ENCODE measurements around the gene LGR5.
A peak's percentile ranks its signal among the peaks of the same experiment; 100 is the strongest.

LGR5 gene, protein sequence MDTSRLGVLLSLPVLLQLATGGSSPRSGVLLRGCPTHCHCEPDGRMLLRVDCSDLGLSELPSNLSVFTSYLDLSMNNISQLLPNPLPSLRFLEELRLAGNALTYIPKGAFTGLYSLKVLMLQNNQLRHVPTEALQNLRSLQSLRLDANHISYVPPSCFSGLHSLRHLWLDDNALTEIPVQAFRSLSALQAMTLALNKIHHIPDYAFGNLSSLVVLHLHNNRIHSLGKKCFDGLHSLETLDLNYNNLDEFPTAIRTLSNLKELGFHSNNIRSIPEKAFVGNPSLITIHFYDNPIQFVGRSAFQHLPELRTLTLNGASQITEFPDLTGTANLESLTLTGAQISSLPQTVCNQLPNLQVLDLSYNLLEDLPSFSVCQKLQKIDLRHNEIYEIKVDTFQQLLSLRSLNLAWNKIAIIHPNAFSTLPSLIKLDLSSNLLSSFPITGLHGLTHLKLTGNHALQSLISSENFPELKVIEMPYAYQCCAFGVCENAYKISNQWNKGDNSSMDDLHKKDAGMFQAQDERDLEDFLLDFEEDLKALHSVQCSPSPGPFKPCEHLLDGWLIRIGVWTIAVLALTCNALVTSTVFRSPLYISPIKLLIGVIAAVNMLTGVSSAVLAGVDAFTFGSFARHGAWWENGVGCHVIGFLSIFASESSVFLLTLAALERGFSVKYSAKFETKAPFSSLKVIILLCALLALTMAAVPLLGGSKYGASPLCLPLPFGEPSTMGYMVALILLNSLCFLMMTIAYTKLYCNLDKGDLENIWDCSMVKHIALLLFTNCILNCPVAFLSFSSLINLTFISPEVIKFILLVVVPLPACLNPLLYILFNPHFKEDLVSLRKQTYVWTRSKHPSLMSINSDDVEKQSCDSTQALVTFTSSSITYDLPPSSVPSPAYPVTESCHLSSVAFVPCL

DNA sequence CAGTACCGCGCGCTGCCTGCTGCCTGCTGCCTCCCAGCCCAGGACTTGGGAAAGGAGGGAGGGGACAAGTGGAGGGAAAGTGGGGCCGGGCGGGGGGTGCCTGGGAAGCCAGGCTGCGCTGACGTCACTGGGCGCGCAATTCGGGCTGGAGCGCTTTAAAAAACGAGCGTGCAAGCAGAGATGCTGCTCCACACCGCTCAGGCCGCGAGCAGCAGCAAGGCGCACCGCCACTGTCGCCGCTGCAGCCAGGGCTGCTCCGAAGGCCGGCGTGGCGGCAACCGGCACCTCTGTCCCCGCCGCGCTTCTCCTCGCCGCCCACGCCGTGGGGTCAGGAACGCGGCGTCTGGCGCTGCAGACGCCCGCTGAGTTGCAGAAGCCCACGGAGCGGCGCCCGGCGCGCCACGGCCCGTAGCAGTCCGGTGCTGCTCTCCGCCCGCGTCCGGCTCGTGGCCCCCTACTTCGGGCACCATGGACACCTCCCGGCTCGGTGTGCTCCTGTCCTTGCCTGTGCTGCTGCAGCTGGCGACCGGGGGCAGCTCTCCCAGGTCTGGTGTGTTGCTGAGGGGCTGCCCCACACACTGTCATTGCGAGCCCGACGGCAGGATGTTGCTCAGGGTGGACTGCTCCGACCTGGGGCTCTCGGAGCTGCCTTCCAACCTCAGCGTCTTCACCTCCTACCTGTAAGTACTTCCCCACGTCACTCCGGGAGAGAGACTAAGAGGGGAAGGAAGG lies at the start of gene LGR5:
LGR5 (plus strand) TSS at position 186 of the 732 bp plus-strand sequence; CDS start at position 469, 283 bp downstream.
- DNase-seq, result peak; percentile 60

DNA sequence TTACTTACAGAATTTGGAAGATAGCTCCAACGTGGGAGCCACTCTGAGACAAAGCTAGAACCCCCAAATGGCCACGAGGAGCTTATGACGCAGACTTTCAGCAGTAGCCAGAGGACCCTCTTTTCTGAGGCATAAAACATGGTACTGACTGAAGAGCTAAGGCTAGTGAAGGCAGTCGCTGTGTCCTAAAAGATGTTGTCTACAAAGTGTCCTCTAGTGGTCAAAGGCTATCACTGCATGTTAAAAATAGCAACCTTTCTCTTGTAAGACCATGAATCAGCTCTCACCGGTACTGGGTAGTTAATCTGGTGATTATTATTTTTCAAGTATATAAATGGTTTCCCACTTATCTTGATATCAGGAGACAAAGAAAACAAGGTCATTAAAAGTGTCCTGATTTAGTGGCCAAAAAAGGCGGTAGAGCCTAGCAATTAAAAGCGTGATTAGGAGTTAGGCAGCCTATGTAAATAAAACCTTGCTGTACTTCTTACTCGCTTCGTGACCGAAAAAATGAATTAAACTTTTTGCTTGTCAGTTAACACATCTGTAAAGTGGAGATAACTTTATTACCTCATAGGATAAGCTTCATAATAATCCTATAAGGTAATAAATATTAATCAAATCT lies 47.0 kb upstream of the LGR5 start:
- no peak for DNase-seq

DNA sequence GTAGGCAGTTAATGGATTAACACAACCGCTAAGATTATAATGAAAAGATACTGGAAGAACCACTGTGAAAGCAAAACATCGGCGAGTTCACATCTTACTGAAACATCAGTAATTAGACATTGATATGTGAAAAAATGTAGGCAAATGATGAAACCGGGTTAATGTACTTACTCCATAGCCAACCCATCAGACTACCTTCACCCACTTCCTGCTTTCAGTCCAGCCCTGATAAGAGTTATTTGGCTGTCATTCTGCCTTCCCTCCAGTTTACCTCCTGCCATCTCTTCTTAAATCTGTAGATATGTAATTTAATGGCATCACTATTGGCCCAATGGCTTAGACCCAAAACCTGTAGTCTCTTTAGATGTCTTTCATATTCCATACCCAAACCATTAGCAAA lies 46.0 kb upstream of the LGR5 start:
- DNase-seq, result no peak

DNA sequence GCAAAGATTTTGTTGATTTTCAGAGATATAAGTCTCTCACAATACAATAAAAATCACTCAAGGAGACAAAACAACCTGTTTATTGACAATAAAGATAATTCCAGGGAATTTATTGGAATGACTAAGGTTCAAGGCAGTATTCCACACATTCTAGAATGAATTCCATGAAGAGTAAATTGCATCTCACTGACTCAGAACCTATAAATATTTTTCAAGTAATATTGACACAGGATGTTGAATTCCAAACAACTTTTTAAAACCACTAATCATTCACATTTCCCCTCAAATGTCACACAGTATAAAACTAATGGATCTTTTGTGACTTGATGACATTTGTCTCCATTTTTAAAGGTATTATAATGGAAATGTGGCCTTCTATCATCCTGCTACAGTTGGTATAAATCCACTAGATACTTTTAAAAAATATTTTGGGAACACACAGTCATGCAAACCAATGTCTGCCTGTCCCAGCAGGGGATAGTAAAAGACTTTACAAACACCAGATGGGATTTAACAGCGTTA lies 42.1 kb upstream of the LGR5 start:
- DNase-seq, result no peak

DNA sequence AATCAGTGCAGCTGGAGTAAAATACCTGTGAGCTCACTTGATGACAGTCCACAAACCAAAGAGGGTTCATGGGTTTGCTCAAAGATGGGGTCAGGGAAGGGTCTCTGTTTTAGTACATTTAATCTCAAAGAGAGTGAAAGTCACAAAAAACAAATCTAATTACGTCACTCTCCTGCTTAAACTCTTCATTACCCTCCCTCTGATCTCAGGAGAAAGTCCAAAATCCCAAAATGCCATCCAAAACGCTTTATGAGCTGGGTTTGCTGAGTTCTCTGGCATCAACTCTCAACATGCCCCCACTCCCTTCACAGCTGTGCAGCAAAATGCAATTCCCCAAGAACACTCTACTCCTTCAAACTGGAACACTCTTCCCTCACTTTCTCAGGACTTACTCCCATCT lies 40.4 kb upstream of the LGR5 start:
- DNase-seq, result no peak

DNA sequence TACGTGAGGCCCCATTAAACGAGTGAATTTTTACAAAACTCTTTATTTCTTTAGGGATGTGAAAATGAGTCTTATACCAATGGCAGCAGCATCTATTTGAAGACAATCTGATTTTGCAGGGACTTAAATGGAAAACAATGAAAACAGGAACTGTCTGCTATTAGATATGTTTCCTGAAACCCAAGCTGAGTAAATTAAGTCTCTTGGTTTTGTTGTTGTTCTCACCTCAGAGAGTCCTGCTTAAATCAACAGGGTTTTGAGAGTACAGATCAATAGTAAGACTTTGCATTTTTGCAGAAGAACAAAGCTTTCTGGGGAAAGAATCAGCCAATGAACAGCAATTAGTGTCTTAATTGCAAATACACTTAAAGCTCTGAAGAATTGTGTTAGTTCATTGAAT lies 39.1 kb upstream of the LGR5 start:
- no peak for DNase-seq

DNA sequence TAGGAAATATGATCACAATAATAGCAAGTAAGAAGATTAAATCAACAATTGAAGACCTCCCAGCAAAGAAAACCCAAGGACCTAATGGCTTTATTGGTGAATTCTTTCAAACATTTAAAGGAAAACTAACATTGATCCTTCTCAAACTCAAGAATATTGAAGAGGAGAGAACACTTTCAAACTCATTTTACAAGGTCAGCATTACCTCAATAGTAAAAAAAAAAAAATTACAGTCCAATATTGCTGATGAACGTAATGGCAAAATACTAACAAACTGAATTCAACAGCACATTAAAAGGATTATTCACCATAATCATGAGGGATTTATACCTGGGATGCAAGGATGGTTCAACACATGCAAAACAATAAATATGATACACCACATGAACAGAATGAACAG lies 33.7 kb upstream of the LGR5 start:
- DNase-seq, result no peak

DNA sequence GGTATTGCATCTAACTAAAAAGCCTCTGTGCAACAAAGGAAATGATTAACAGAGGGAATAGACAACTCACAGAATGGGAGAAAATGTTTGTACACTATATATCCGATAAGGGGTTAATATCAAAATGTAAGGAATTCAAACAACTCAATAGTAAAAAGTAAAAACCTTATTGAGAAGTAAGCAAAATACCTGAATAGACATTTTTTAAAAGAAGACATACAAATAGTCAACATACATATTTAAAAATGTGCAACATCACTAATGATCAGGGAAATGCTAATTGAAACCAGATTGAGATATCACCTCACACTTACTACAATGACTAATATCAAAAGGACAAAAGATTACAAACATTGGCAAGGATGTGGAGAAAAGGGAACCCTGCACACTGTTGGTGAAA lies 31.9 kb upstream of the LGR5 start:
- no peak for DNase-seq

DNA sequence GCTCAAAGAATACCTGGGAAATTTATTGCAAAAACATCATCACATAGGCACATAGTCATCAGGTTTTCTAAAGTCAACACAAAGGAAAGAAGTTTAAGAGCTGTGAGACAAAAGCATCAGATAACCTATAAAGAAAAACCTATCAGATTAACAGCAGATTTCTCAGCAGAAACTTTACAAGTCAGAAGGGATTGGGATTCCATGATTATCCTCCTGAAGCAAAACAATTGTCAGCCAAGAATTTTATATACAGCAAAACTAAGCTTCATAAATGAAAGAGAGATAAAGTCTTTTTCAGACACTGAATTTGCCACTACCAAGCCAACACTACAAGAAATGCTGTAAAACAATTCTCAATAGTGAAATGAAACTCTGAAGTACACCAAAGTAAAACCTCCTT lies 28.8 kb upstream of the LGR5 start:
- DNase-seq, result no peak

DNA sequence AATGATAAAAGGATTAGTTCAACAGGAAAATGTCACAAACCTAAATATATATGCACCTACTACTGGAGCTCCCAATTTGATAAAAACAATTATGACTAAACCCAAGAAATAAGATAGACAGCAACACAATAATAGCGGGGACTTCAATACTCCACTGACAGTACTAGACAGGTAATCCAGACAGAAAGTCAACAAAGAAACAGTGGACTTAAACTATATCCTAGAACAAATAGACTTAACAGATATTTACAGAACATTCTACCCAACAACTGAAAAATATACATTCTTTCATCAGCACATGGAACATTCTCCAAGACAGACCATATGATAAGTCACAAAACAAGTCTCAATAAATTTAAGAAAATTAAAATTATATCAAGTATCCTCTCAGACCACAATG lies 28.0 kb upstream of the LGR5 start:
- no peak for DNase-seq

DNA sequence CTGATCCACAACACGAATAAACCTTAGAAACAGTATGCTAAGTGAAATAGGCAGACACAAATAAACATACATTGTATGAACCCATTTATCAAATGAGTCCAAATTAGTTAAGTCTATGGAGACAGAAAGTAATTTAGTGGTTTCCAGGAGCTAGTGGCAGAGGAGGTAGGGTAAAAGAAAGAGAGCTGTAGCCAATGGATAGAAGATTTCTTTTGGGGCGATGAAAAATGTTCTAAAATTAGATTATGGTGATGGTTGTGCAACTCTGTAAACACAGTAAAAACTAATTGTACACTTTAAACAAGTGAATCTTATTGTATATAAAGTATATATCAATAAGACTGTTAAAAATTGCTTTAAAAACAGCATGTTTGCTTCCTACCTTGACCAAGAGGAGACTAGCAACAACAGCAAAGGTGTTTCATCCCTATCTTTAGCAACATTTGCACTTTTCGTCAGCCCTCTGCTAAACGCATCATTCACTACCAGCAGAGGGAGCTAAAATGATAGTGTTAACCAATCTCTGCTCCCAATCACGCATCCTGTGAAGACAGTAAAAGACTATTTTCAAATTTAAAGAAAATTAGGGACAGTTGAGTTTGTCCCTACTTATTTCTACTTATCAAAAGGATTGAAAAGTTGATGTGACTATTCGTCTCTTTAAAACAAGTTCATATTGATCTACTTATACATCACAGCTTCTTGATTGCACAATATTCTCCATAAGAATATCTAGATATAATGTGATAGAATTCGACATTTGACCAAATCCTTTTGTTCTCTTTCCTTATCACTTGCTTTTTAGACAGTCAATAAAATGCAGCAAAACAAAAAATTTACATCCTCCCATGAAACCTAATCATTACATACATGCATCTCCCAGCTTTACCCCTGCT lies 24.0 kb upstream of the LGR5 start:
- no peak for DNase-seq

DNA sequence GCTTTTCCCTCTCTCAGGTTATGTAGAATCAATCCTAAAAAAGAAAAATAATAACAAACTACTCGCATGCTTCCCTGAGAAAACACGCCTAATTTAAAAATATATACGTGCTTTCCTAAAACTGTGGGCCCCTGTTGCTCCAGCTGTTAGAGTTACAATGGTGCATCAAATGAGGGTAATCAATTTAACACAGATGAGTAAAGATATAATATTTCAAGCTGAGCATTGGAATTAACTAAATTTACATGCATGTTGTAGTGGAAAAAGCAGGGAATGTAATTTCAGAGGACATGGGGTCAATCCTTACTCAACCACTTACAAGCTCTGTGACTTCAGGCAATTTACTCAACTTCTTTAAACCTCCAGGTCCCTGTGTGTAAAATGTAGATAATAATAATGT lies 22.4 kb upstream of the LGR5 start:
- DNase-seq, result no peak

DNA sequence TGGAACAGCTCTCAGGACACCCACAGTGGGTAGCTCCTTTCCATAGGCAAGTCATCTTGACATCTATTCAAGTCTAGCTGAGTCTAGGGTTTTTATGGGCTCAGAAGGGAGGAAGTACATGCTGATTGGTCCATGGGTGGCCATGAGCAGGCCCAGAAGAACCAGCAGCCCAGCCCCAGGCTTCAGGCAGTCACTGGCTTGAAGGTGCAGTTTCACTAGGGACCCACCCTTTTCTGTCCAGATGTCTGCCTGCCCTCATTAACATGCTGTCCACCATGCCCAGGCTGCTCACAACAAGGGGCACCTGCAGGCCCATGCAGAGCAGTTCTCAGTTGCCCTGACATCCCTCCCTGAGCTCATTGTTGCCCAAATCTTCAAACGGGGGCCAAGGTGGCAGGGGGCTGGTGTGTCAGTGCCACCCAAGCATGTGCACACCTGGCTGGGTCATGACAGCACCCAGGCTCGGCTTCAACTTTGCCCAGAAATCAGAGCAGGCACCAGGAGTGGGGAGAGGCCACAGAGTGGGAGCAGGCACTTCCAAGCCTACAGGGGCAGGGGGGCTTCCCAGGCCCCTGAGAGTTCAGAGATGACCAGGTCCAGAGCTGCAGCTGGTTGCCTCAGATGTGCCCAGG lies 18.7 kb upstream of the LGR5 start:
- no peak for DNase-seq

DNA sequence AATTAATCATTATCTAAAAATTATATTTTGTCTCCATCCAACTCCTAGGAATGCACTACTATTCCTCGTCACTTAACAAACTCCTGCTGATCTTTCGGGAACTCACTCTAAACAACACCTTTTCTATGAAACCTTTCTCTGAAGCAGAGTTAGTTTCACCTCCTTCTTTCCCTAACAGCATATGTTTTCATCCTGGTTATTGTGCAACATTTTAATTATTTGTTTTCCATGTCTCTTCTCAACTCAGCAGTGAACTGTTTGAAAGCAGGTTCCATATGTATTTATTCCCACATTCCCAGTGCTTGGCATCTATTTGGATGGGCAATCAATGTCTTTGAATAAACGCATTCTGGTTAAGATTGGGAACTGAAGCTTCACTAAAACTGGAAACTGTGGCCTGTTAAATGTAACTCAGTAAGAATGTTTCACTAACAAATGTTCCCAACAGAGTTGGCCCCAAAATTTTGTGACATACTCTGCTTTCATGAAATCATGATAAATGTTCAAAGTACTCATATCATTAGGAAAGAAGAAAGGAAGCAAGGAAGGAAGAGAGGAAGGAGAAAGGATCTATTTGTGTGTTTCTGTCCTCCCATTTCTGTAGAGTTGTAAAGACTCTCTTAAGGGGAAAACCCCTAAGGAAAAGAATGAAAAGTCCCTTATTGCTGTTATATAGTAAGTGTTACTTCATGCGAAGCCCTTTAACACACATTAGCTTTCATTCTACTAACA lies 13.9 kb upstream of the LGR5 start:
- DNase-seq, result no peak

DNA sequence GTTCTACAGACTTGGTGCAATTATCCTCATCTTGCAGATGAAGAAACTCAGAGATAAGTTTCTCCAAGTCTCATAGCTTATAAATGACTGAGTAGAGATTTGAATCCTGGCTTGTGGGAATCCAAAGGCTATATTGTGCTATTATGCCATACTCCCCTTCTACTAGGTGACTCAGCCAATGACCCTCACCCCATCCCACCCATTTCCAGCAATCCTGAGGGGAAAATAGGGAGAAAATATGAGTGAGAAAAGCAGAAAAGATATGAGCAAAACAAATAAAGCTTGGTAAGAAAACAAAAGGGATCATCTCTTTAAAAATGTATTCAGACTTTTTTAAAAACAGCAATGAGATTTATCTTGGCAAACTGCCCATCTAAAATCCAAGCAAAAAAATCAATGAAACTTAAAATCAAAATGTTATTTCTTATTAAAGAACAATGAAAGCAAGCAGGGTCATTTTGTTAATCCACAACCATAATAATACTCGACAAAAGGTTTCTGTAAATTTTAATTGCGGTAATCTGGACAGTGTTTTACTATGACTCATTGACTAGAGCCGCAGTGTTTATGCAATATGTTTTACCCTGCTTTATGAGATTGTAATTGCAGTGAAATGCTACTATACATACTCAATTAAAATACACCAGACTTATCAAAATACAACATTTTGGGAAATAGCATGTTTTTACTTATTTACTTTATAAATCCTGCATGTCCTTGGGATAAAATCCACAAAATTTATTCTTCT lies 13.1 kb upstream of the LGR5 start:
- no peak for DNase-seq

DNA sequence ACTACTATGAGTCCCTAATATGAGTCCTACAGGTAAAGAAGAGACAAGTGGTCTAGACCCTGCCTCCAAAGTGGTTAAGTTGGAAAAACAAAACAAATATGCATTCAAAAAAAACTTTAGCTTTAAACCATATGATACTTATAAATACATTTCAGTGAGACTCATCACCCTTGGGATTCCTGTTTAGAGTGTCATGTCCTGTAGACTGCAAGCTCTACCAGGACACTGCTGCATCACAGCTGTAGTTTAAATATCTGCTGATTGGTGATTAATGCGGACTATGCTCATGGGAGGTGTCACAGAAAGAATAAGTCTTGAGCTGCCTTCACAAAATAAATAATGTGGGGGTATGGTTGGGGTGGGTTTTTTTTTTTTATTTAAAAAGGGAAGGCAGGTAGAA lies 8.8 kb upstream of the LGR5 start:
- no peak for DNase-seq

DNA sequence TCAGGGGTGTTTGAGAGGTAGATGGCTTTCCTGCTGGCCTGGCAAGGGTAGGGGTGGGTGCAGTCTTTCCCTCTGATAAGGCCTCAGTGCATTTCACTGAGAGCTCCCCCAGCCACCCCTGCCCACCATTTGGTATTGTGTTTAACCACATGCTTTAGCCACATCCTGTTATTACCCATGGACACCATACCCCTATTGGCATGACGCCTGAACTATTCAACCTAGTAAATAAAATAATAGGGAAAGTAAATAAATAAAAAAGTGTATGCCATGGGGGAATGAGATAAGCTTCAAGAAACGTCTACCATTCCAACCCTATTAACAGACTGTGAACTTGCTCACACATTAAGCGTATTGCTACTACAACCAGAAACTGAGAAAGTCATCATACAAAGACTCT lies 7.6 kb upstream of the LGR5 start:
- no peak for DNase-seq

DNA sequence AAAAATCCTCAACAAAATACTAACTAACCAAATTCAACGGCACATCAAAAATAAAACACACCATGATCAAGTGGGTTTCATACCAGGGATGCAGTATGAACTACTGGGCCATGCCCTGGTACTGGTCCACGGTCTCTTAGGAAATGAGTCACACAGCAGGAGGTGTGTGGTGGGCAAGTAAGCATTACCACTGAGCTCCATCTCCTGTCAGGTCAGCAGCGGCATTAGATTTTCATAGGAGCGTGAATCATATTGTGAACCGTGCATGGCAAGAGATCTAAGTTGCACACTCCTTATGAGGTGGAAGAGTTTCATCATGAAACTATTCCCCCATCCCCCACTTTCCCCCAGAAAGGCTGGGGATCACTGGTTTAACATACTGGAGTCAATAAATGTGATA lies 6.7 kb upstream of the LGR5 start:
- DNase-seq, result no peak

DNA sequence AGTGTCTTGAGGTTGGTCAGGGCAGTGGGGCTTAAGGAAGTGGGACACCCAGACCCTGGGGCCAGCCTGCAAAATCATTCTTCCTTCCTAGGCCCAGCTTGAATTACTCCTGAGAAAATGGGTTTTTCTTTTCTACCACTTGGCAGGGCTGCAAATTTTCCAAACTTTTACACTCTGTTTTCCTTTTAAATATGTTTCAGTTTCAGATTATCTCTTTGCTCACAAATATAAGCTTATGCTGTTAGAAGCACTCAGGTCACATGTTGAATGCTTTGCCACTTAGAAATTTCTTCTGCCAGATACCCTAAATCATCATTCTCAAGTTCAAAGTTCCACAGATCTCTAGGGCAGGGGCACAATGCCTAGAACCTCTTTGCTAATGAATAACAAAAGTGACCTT lies 2.9 kb upstream of the LGR5 start:
- no peak for DNase-seq

All from activated CD8-positive, alpha-beta memory T cell treated with anti-CD3 and anti-CD28 coated beads for 24 hours (primary cell).